Measurements from ENCODE around the gene SERTM1.

DNA sequence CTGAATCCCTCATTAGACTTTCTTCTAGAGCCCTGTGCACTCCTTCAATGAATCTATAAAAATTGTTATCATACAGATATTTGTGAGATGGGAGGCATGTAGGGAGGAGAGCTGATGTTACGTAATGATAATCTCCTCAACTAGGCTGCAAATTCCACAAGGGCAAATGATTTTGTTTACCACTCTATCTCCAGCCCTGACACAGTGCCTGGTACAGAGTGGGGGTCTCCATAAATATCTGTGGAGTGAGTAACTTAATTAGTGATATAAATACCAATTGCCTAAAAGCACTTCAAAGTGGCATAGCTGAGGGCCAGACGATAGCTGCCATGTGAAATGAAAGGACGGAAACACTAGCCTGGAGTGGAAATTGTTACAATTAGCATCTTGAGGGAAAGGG lies 54.2 kb downstream of the SERTM1 start:
- TF ChIP-seq, protein P1, sequence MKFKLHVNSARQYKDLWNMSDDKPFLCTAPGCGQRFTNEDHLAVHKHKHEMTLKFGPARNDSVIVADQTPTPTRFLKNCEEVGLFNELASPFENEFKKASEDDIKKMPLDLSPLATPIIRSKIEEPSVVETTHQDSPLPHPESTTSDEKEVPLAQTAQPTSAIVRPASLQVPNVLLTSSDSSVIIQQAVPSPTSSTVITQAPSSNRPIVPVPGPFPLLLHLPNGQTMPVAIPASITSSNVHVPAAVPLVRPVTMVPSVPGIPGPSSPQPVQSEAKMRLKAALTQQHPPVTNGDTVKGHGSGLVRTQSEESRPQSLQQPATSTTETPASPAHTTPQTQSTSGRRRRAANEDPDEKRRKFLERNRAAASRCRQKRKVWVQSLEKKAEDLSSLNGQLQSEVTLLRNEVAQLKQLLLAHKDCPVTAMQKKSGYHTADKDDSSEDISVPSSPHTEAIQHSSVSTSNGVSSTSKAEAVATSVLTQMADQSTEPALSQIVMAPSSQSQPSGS (tag by site-specific recombination; IDR thresholded peaks at IDR 0.05; ENCODE audit: low read depth) = no peak
- TF ChIP-seq, protein P2, sequence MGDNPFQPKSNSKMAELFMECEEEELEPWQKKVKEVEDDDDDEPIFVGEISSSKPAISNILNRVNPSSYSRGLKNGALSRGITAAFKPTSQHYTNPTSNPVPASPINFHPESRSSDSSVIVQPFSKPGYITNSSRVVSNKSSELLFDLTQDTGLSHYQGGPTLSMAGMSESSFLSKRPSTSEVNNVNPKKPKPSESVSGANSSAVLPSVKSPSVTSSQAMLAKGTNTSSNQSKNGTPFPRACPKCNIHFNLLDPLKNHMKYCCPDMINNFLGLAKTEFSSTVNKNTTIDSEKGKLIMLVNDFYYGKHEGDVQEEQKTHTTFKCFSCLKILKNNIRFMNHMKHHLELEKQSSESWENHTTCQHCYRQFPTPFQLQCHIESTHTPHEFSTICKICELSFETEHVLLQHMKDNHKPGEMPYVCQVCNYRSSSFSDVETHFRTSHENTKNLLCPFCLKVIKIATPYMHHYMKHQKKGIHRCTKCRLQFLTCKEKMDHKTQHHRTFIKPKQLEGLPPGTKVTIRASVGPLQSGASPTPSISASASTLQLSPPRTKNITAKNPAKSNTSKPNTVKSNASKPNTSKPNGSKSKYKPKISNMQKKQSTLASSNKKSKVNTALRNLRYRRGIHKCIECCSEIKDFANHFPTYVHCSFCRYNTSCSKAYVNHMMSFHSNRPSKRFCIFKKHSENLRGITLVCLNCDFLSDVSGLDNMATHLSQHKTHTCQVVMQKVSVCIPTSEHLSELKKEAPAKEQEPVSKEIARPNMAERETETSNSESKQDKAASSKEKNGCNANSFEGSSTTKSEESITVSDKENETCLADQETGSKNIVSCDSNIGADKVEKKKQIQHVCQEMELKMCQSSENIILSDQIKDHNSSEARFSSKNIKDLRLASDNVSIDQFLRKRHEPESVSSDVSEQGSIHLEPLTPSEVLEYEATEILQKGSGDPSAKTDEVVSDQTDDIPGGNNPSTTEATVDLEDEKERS (tag by site-specific recombination; IDR thresholded peaks at IDR 0.05) = no peak
- no peak for TF ChIP-seq GLIS1 (tag by site-specific recombination; IDR thresholded peaks at IDR 0.05)
- TF ChIP-seq EGR2 (tag by site-specific recombination; IDR thresholded peaks at IDR 0.05; ENCODE audit: low read depth) = no peak
- TF ChIP-seq ZXDB (tag by site-specific recombination; IDR thresholded peaks at IDR 0.05) = no peak
- TF ChIP-seq, protein P3, sequence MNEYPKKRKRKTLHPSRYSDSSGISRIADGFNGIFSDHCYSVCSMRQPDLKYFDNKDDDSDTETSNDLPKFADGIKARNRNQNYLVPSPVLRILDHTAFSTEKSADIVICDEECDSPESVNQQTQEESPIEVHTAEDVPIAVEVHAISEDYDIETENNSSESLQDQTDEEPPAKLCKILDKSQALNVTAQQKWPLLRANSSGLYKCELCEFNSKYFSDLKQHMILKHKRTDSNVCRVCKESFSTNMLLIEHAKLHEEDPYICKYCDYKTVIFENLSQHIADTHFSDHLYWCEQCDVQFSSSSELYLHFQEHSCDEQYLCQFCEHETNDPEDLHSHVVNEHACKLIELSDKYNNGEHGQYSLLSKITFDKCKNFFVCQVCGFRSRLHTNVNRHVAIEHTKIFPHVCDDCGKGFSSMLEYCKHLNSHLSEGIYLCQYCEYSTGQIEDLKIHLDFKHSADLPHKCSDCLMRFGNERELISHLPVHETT (tag by site-specific recombination; IDR thresholded peaks at IDR 0.05) = no peak
- TF ChIP-seq, protein P4, sequence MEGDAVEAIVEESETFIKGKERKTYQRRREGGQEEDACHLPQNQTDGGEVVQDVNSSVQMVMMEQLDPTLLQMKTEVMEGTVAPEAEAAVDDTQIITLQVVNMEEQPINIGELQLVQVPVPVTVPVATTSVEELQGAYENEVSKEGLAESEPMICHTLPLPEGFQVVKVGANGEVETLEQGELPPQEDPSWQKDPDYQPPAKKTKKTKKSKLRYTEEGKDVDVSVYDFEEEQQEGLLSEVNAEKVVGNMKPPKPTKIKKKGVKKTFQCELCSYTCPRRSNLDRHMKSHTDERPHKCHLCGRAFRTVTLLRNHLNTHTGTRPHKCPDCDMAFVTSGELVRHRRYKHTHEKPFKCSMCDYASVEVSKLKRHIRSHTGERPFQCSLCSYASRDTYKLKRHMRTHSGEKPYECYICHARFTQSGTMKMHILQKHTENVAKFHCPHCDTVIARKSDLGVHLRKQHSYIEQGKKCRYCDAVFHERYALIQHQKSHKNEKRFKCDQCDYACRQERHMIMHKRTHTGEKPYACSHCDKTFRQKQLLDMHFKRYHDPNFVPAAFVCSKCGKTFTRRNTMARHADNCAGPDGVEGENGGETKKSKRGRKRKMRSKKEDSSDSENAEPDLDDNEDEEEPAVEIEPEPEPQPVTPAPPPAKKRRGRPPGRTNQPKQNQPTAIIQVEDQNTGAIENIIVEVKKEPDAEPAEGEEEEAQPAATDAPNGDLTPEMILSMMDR (tag by site-specific recombination; IDR thresholded peaks at IDR 0.05) = no peak
- TF ChIP-seq ZNF175 (tag by site-specific recombination; IDR thresholded peaks at IDR 0.05) = no peak
